Activated CD8-positive, alpha-beta memory T cell treated with anti-CD3 and anti-CD28 coated beads for 4 hours (primary cell): ENCODE data around the gene FH.

ENCODE experiments used
- DNase-seq, 2 donors: peaks; one replicate each; pipeline ENCODE4 v3.0.0-alpha.2; 2020; ENCODE audit warnings: low read depth in 2 of 2

Gene FH

DNA sequence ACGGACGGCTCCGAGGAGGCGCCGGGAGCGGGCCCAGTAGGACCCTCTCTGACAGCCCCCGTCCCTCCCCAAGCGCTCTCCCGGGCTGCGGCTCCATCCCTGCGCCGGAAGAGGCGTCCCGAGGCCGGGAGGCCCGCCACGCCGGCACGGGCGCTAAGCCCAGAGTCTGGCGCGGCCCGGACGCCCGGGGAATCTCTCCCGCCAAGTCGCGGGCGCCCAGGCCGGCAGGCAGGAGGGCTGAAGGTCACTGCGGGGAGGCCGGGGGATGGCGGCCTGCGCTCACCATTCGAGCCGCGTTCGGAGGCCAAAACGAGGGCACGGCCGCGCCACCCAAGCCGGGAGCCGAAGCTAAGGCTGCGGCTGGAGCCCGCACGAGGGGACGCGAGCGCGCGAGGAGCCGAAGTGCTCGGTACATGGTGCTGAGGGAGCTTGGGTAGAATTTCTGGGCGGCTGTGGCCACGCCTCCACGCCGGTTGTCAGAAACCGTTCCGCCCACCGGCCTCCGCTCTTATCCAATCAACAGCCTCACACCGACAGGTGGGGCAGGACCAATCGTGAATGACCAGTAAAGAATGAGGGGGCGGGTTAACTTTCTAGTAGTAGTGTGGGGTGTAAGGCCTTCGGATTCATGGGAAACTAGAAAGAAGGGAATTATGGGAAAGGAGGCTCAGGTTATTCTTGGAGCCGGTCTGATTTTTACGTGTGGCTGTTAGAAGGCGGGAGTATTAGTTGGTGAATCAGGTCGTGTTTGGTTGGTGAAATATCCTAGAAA, at the start of gene FH:
FH (minus strand) TSS at position 448 of the 772 bp plus-strand sequence; CDS start at position 415, 33 bp downstream.
- peak; percentile 85 to 89 for DNase-seq

DNA sequence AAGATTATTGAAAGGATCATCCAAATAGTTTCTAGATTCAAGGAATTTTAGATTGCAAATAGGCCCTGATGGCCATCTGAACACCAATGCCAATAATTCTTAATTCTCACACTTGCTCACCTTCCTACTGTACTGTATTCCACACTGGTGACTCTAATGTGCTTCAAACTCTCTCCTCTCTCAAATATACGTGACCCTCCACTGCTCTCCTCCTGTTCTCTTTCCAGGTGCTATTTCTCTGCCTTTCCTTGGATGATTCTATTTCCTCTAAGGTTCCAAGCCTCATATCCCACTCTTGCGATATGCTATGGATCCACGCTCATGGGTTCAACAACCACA, 41.3 kb upstream of the FH start:
- DNase-seq: no peak

GRCh38 chr1:241560146-241560848, 40.7 kb upstream of the FH start:
- no peak for DNase-seq

DNA sequence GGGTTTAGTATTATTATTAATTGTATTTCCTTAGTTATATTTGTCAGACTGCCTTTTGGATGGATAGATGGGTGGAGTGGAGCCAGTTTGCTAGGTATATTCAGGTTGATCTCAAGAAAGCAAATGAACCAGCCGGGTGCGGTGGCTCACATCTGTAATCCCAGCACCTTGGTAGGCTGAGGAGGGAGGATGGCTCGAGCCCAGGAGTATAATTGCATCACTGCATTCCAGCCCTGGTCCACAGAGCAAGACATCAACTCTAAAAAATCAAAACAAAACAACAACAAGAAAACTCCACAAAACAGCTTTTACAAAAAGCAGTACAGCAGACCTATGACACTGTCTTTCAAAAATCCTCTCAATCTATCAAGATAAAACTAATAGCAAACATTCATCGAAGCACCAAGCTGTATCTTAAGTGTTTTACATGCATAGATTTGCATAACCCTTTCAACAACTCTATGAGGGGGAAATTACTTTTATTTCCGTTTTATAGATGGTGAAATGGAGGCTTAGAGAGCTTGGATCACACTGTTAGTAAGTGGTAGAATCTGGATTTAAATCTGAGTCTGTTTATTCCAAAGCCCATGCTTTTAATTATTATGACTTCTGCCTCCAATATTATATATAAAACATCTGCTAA, 38.1 kb upstream of the FH start:
- DNase-seq: no peak

DNA sequence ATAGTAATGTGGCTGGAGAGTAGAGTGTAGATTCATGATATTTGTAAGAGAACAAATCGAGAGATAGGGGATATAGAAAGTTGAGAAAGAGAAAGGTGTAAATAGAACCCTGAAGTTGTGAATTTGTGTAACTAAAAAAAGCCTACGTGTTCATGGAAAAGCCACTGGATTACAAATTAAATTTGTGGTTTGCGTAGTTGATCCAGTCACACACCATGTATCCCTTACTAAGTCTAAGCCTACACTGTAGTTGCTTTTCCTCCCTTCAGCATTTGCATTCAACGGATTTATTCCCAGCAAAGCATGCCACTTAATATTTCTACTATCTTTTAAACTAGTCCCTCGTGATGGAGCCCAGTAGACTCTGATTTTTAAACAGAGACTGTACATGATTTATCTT, 37.5 kb upstream of the FH start:
- no peak for DNase-seq

DNA sequence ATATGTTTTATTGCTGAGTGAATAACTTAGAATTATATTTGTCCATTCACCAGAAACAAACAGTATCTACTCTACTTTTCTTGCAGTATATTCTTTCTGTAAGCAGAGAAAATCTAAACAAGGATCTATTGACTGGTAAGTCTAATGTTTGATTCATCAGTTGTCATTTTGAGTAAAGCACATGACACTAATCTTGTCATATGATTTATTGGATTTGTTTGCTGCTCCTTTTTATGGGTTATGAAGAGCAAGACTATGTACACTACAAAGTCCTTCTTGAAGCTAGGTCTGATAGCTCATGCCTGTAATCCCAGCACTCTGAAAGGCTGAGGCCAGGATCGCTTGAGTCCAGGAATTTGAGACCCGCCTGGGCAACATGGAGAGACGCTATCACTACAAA, 36.0 kb upstream of the FH start:
- DNase-seq: no peak

DNA sequence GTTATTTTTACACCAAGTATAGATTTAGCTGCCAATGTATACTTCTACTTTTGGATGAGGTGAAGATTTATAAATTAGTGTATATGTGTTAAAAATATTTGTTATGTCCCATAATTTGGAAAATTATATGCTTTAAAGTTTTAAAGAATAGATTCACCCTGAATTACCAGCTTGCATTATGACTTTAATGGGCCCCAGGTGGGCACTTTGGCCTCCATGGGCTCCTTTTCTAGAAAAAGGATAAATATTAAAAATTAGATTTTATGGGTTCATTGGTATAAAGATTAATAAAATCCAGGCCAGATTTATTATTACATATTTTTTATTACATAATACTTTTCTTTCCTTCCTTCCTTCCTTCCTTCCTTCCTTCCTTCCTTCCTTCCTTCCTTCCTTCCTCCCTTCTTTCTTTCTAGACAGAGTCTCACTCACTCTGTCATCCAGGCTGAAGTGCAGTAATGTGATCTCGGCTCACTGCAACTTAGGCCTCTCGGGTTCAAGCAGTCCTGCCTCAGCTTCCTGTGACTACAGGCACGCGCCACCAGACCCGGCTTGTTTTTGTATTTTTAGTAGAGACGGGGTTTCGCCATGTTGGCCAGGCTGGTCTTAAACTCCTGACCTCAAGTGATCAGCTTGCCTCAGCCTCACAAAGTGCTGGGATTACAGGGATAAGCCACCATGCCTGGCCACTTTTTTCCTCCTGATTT, 34.5 kb upstream of the FH start:
- no peak for DNase-seq

DNA sequence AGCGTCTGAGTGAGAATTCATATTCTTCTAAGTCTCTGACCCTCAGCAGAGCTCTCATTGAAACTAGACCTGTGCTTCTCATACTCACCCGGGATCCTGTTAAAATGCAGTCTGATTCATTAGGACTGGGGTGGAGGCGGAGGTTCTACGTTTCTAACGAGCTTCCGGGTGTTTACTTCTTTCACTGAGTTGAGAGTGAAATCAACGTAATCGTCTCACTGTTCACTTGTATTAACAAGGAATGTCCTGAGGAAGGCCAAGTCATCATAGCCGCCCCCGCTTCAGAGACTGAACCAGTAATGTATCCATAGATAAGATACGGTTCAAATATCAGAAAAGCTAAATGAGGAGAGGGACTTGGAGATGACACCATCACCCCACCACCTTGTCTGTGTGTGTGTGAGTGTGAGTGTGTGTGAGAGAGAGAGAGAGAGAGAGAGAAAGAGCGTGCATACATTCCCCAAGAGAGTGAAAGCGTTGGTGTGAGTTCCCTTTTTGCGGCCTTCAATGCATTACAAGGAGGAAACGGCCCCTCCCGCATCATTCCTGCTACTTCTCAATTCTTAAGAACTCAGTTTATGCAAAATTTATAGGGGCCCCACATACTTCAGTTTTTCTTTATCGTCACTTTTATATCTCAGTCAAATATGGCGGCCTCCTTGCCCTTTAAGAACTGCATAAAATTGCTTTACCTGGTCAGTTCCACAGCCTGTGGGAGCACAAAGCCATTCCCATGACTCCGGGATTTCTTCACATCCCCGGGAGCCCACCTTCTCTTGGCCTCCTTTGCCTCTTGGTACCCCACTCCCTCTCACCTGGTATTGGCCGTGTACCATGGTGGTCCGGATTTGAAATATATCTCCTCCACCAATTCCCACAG, 32.4 kb upstream of the FH start:
- DNase-seq: peak in 1 of 2 donors; percentile 16

- DNase-seq: no peak
These were observed 30.8 kb upstream of the FH start for GRCh38 chr1:241550318-241550717.

- DNase-seq: no peak
These were observed 28.5 kb upstream of the FH start for GRCh38 chr1:241548008-241548407.

DNA sequence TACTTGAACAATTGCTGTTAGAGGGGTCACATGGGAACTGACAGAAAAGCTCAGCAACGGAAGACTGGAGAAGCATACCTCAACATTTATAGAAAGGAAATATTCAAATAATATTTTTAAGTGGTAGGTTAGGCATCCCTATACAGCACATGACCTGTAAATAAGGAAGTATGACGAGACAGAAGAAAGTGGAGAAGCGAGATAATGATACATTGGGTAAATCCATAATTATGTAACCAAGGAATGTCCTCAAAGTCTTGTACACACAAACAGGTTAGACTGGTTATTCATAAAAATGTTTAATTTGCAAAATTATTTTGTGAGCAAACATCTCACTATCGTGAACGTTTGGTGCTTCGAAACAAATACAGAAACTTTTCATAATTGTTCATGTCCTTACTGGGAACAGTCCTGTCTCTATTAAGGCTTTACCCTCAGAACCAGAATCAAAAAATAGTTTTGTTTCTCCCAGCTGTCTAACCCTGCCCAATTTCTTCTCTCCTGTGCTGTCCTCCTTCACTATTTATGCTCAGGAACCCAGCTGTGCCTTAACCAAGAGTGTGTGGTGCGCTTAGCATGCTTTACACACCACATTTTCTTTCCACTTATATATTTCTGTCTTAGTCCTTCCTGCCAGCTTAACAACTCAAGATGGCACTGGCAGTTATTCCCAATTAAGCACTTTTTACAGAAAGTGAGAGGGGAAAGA, 22.8 kb upstream of the FH start:
- DNase-seq: no peak

GRCh38 chr1:241536969-241537368, 17.4 kb upstream of the FH start:
- no peak for DNase-seq

GRCh38 chr1:241536304-241536703, 16.7 kb upstream of the FH start:
- no peak for DNase-seq

GRCh38 chr1:241533326-241534115, 14.0 kb upstream of the FH start:
- DNase-seq: no peak

DNA sequence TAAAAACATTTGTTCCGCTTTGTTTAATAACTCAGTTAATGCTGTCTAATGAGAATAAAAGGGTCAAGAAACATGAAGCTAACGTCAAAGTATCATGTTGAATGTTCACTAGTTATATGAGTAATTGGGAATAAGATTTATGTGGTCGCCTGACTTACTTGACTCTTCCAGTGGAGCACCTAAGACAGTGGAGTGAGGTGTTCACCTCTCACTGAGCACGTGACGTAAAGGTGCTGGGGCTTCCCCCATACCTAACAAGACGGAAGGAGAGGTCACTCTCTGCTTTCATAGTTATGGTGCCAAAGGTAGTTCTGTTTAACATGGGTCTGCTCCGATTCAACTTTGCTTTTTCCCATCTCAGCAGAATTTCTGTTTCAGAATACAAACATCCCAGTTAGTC, 13.3 kb upstream of the FH start:
- no peak for DNase-seq

GRCh38 chr1:241532162-241532531, 12.6 kb upstream of the FH start, which contains the start of gene KMO:
TSS of gene KMO (plus strand) at chr1:241532378. CDS start at chr1:241532445, 67 bp downstream.
- no peak for DNase-seq

DNA sequence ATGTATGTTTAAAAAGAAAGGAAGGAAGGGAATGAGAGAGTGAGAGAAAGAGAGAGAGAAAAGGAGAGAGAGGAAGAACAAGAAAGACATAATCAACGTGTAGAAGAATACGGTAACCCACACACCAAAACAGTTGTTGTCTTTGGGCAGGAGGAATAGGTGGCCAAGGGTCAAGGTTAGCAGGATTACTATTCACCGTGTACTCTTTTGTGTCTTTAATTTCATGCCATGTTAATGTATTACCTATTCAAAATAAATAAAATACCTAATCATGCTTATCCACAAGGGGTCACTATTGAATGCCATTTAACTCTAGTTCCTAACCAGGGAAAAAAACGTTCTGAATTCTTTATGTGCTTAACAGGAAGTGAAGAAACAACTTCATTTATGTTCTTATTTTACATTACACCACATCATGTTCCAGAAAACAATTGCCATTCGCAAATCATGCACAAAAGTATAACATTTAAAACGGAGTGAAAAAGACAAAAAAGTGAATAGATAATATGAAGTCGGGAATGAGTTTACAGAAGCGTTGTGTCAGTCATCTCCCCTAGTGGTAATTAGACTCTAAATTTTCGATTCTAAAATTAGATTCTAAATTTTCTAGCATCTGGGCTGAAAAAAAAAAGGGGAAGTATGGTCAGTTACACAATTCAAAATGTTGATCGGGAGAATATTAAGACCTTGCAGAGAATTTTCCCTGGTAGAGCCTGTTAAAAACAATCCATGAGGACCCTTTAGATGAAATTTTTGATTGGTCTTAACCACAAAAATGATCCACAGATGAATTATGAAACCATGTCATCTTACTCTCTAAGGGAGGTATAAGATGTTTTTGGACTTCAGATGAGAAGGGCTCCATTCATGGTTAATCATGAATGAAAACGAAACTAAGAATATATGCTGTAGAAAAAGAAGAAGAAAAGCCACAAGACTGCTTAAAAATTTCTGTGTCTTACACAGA, 11.9 kb upstream of the FH start:
- DNase-seq: no peak

DNA sequence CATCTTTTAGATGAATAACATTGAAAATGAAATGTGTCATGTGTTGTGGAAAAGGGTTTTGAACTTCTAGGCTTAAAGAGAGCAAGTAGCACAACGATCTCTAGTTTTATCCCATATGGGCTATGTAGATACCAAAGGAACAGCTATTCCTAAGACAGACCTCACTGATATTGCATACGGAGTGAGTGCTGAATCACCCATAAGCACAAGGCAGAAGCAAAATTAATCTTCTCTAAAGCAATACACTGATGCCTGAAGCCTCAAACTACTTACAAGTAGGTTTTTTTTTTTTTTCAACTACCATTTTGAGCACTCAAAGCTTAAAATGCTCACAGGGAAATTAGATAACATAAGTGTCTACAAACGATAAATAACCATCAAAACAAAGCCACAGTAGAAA, 7.6 kb upstream of the FH start:
- no peak for DNase-seq

- DNase-seq: no peak
These were observed 5.5 kb upstream of the FH start for GRCh38 chr1:241525026-241525425.
